ENCODE data around the gene BTBD3. TPM values are rescaled to one million over a fixed set of nuclear protein-coding genes. Genes with fewer than 3 reads are reported as not detected.

The BTBD3 gene
- total RNA-seq, 2 donors from 2014 or later = 81.7 to 115 TPM

- Histone ChIP-seq H3K9me3 (ENCODE audit: control insufficient read depth, low read length) (no peaks in the 10 kb centered on the region), H3K36me3 (ENCODE audit: control insufficient read depth, insufficient read depth, low read length) (peaks cover 9% of the 10 kb centered on the region), H3K4me3 (ENCODE audit: low read length) (no peak overlapping the region), H3K27ac (ENCODE audit: low read depth, low read length) (no peak overlapping the region), H3K9ac (ENCODE audit: extremely low read depth, low read length, poor library complexity, severe bottlenecking) (no peak overlapping the region), H3K27me3 (ENCODE audit: control insufficient read depth, insufficient read depth, low read length, poor library complexity, severe bottlenecking) (no peaks in the 10 kb centered on the region), H3K4me1 (ENCODE audit: control insufficient read depth, insufficient read depth, low read length) (no peaks in the 10 kb centered on the region)
- TF ChIP-seq CTCF (conservative IDR thresholded peaks at IDR 0.05) = no peak
- no peak for DNase-seq
- Mint-ChIP-seq H3K27me3 (ENCODE audit: insufficient read depth) (no peaks in the 10 kb centered on the region), H3K36me3 (ENCODE audit: low read depth) (peaks cover 16% of the 10 kb centered on the region), H3K4me3 (no peak overlapping the region), H3K4me1 (peaks cover 29% of the 10 kb centered on the region), H3K9me3 (no peaks in the 10 kb centered on the region), H3K27ac (no peak overlapping the region)
- 86 to 100% methylated on average over 3 to 6 of the region's 6 CpGs for WGBS, 2 experiments (ENCODE audit: insufficient coverage in 1 of 2, insufficient read length in 1 of 2)
Measured at GRCh38 chr20:11895861-11896387, 21.8 kb upstream of the BTBD3 start.

GRCh38 chr20:11901127-11901526 lies 16.6 kb upstream of the BTBD3 start:
- Mint-ChIP-seq H3K9me3 (no peaks in the 10 kb centered on the region), H3K27me3 (ENCODE audit: insufficient read depth) (no peaks in the 10 kb centered on the region), H3K36me3 (ENCODE audit: low read depth) (peaks cover 30% of the 10 kb centered on the region), H3K27ac (no peak overlapping the region), H3K4me3 (no peak overlapping the region), H3K4me1 (peaks cover 17% of the 10 kb centered on the region)
- 82 to 97% methylated on average over 2 to 3 of the region's 3 CpGs for WGBS, 2 experiments (ENCODE audit: insufficient coverage in 1 of 2, insufficient read length in 1 of 2)
- no peak for DNase-seq
- Histone ChIP-seq H3K27ac (ENCODE audit: low read depth, low read length) (no peak overlapping the region), H3K9ac (ENCODE audit: extremely low read depth, low read length, poor library complexity, severe bottlenecking) (no peak overlapping the region), H3K4me1 (ENCODE audit: control insufficient read depth, insufficient read depth, low read length) (no peaks in the 10 kb centered on the region), H3K4me3 (ENCODE audit: low read length) (no peak overlapping the region), H3K9me3 (ENCODE audit: control insufficient read depth, low read length) (no peaks in the 10 kb centered on the region), H3K27me3 (ENCODE audit: control insufficient read depth, insufficient read depth, low read length, poor library complexity, severe bottlenecking) (no peaks in the 10 kb centered on the region), H3K36me3 (ENCODE audit: control insufficient read depth, insufficient read depth, low read length) (peaks cover 18% of the 10 kb centered on the region)
- TF ChIP-seq CTCF (conservative IDR thresholded peaks at IDR 0.05) = no peak

GRCh38 chr20:11902285-11902697 lies 15.4 kb upstream of the BTBD3 start:
- DNase-seq = no peak
- no peaks in the 10 kb centered on the region for H3K4me1 ChIP-seq (ENCODE audit: control insufficient read depth, insufficient read depth, low read length)
- 93 to 100% methylated on average over 2 of the region's 2 CpGs for WGBS, 2 experiments (ENCODE audit: insufficient coverage in 1 of 2, insufficient read length in 1 of 2)
- H3K36me3 ChIP-seq (ENCODE audit: control insufficient read depth, insufficient read depth, low read length) = peaks cover 18% of the 10 kb centered on the region
- no peak overlapping the region for H3K27ac ChIP-seq (ENCODE audit: low read depth, low read length)
- no peaks in the 10 kb centered on the region for H3K27me3 ChIP-seq (ENCODE audit: control insufficient read depth, insufficient read depth, low read length, poor library complexity, severe bottlenecking)
- Mint-ChIP-seq H3K27ac (no peak overlapping the region), H3K4me1 (peaks cover 17% of the 10 kb centered on the region), H3K4me3 (no peak overlapping the region), H3K36me3 (ENCODE audit: low read depth) (peaks cover 30% of the 10 kb centered on the region), H3K9me3 (no peaks in the 10 kb centered on the region), H3K27me3 (ENCODE audit: insufficient read depth) (no peaks in the 10 kb centered on the region)
- no peaks in the 10 kb centered on the region for H3K9me3 ChIP-seq (ENCODE audit: control insufficient read depth, low read length)
- H3K9ac ChIP-seq (ENCODE audit: extremely low read depth, low read length, poor library complexity, severe bottlenecking) = no peak overlapping the region
- no peak for TF ChIP-seq CTCF (conservative IDR thresholded peaks at IDR 0.05)
- no peak overlapping the region for H3K4me3 ChIP-seq (ENCODE audit: low read length)
